GM12891 (cell line): ENCODE data around the gene ATP8A2.

ENCODE experiments used
- DNase-seq: peaks from one replicate; pipeline ENCODE4 v3.0.0; 2011; ENCODE audit warnings: low spot score; ENCODE audit not compliant: insufficient read length
- FAIRE-seq: peaks from 2 replicates; lab custom pipeline; 2011; peaks lifted over from hg19 to GRCh38; lab: Jason Lieb, UNC
- PAX5 ChIP-seq: IDR thresholded peaks from 2 replicates; pipeline ENCODE4 v1.6.1; 2011; ENCODE audit warnings: low read length, moderate library complexity, mild to moderate bottlenecking; ENCODE audit not compliant: insufficient read depth, severe bottlenecking
- POLR2A ChIP-seq: IDR thresholded peaks from 2 replicates; pipeline ENCODE4 v1.6.1; 2011; ENCODE audit warnings: low read depth, low read length, control low read depth
- POLR2AphosphoS5 ChIP-seq: IDR thresholded peaks from 2 replicates; pipeline ENCODE4 v1.6.1; 2011; ENCODE audit warnings: low read depth, low read length, control low read depth
- POU2F2 ChIP-seq: IDR thresholded peaks from 2 replicates; pipeline ENCODE4 v1.6.1; 2011; ENCODE audit warnings: low read depth, mild to moderate bottlenecking, control low read depth, low read length, moderate library complexity
- SPI1 ChIP-seq: IDR thresholded peaks from 2 replicates; pipeline ENCODE4 v1.6.1; 2011; ENCODE audit warnings: low read depth, low read length, control low read depth
- TAF1 ChIP-seq: IDR thresholded peaks from 2 replicates; pipeline ENCODE4 v1.6.1; 2011; ENCODE audit warnings: low read depth, low read length, control low read depth

The ATP8A2 gene

GRCh38 chr13:25588336-25589060 is 216.7 kb downstream of the ATP8A2 start:
- no peak for TF ChIP-seq POU2F2
- no peak for TF ChIP-seq POLR2A
- TF ChIP-seq POLR2AphosphoS5: no peak
- TF ChIP-seq PAX5: no peak
- TF ChIP-seq TAF1: no peak
- TF ChIP-seq SPI1: no peak
- FAIRE-seq (no peak), DNase-seq (no peak)

GRCh38 chr13:25598421-25598820 is 226.6 kb downstream of the ATP8A2 start:
- DNase-seq (no peak), FAIRE-seq (no peak)
- TF ChIP-seq POU2F2 (no peak), SPI1 (no peak), POLR2A (no peak), PAX5 (no peak), POLR2AphosphoS5 (no peak), TAF1 (no peak)

- FAIRE-seq (no peak), DNase-seq (no peak)
These were observed 230.4 kb downstream of the ATP8A2 start for GRCh38 chr13:25602176-25602575.

GRCh38 chr13:25604106-25604505 is 232.3 kb downstream of the ATP8A2 start:
- TF ChIP-seq POU2F2 (no peak), POLR2AphosphoS5 (no peak), SPI1 (no peak), POLR2A (no peak), TAF1 (no peak), PAX5 (no peak)
- DNase-seq: no peak
- no peak for FAIRE-seq

More at GRCh38 chr13:25602176-25602575, 230.4 kb downstream of the ATP8A2 start:
- TF ChIP-seq PAX5 (no peak), POLR2AphosphoS5 (no peak), TAF1 (no peak), POU2F2 (no peak), POLR2A (no peak), SPI1 (no peak)

GRCh38 chr13:25607096-25607495 is 235.3 kb downstream of the ATP8A2 start:
- no peak for DNase-seq
- TF ChIP-seq PAX5 (no peak), SPI1 (no peak), POU2F2 (no peak), POLR2A (no peak), POLR2AphosphoS5 (no peak), TAF1 (no peak)
- no peak for FAIRE-seq

GRCh38 chr13:25608181-25608580 is 236.4 kb downstream of the ATP8A2 start:
- FAIRE-seq (no peak), DNase-seq (no peak)
- TF ChIP-seq POLR2A: no peak
- TF ChIP-seq POLR2AphosphoS5: no peak
- TF ChIP-seq SPI1: no peak
- no peak for TF ChIP-seq PAX5
- no peak for TF ChIP-seq TAF1
- no peak for TF ChIP-seq POU2F2

- DNase-seq (no peak), FAIRE-seq (no peak)
- TF ChIP-seq SPI1: no peak
- TF ChIP-seq TAF1: no peak
These were observed 244.9 kb downstream of the ATP8A2 start for GRCh38 chr13:25616674-25617073.

- FAIRE-seq (no peak), DNase-seq (no peak)
- TF ChIP-seq POLR2A (no peak), PAX5 (no peak), POU2F2 (no peak), POLR2AphosphoS5 (no peak), TAF1 (no peak), SPI1 (no peak)
These were observed 248.1 kb downstream of the ATP8A2 start for GRCh38 chr13:25619897-25620296.

GRCh38 chr13:25625414-25625813 is 253.6 kb downstream of the ATP8A2 start:
- DNase-seq (no peak), FAIRE-seq (no peak)
- TF ChIP-seq POLR2AphosphoS5 (no peak), TAF1 (no peak), PAX5 (no peak), SPI1 (no peak), POLR2A (no peak), POU2F2 (no peak)

GRCh38 chr13:25630329-25630900 is 258.6 kb downstream of the ATP8A2 start:
- DNase-seq: no peak
- no peak for TF ChIP-seq SPI1
- TF ChIP-seq PAX5: no peak
- no peak for TF ChIP-seq TAF1
- no peak for TF ChIP-seq POU2F2
- no peak for TF ChIP-seq POLR2A
- TF ChIP-seq POLR2AphosphoS5: no peak
- FAIRE-seq: no peak
